GM12878 (cell line): ENCODE results near the gene PANK1. TPM values are rescaled to one million over a fixed set of nuclear protein-coding genes. Genes with fewer than 3 reads are reported as not detected.

Experiments used
- ATAC-seq: fragments of 200-7000 bp; cut with Tn5 transposase; 3 replicates; pipeline ENCODE4 v1.9.1; 2020; ENCODE audit warnings: mild to moderate bottlenecking, moderate library complexity
- BruUV-seq: library from RNA; stranded (reverse); fragments of 400-500 nt; replicated peaks from 2 replicates; lab custom pipeline; 2021; lab: Mats Ljungman, UMichigan
- CTCF ChIA-PET: fragments of 300-600 bp; sonication (Branson Sonifier 250); formaldehyde crosslinking; extraction: SDS; loops from one replicate; lab custom pipeline; 2021; ENCODE audit warnings: inconsistent platforms; lab: Yijun Ruan, JAX
- POLR2A ChIA-PET: fragments of 350-600 bp; formaldehyde crosslinking; extraction: SDS; loops from one replicate; lab custom pipeline; 2021; ENCODE audit warnings: inconsistent platforms; lab: Charles Lee
- RAD21 ChIA-PET: fragments of 300-600 bp; sonication (Branson Sonifier 250); formaldehyde crosslinking; loops from one replicate; lab custom pipeline; 2023; ENCODE audit warnings: antibody characterized with exemption; ENCODE audit not compliant: unreplicated experiment; lab: Charles Lee
- SMC1A ChIA-PET: fragments of 300-600 bp; sonication (Branson Sonifier 250); formaldehyde crosslinking; loops from one replicate; lab custom pipeline; 2023; ENCODE audit not compliant: unreplicated experiment, uncharacterized antibody; lab: Charles Lee
- DNase-seq: peaks from one replicate; pipeline ENCODE4 v3.0.0-alpha.2; 2011; ENCODE audit warnings: low read depth, low spot score
- FAIRE-seq: peaks from 3 replicates; lab custom pipeline; 2011; peaks lifted over from hg19 to GRCh38; lab: Jason Lieb, UNC
- H2AFZ ChIP-seq: 2 replicates; pipeline ENCODE4 v1.6.0; 2011; ENCODE audit warnings: low read depth, low read length, control low read depth; ENCODE audit not compliant: control insufficient read depth
- H3K27ac ChIP-seq: 2 replicates; pipeline ENCODE4 v1.5.1; 2011; ENCODE audit warnings: control low read depth; ENCODE audit not compliant: control insufficient read depth, insufficient read depth
- H3K27me3 ChIP-seq, 2 experiments: replicated peaks in 1 of 2; 2 replicates each; pipeline versions ENCODE4 v1.6.0 to v1.6.1; 2011; ENCODE audit warnings: low read length in 1 of 2; ENCODE audit not compliant: control insufficient read depth in 2 of 2, insufficient read depth in 2 of 2
- H3K36me3 ChIP-seq, 2 experiments: 2 replicates each; pipeline ENCODE4 v1.5.1; 2011; ENCODE audit warnings: low read length in 1 of 2; ENCODE audit not compliant: control insufficient read depth in 2 of 2, insufficient read depth in 2 of 2
- H3K4me1 ChIP-seq: 2 replicates; pipeline ENCODE4 v1.6.1; 2011; ENCODE audit warnings: mild to moderate bottlenecking, low read length, moderate library complexity, mixed read lengths; ENCODE audit not compliant: control insufficient read depth, insufficient read depth
- H3K4me2 ChIP-seq: 2 replicates; pipeline ENCODE4 v1.6.0; 2011; ENCODE audit warnings: control low read depth; ENCODE audit not compliant: control insufficient read depth, insufficient read depth
- H3K4me3 ChIP-seq: fragments of 200-600 bp; sonication (generic); 2 replicates; pipeline ENCODE4 v1.5.1; 2016
- H3K79me2 ChIP-seq: 2 replicates; pipeline ENCODE4 v1.6.0; 2011; ENCODE audit warnings: low read length; ENCODE audit not compliant: control insufficient read depth, insufficient read depth
- H3K9ac ChIP-seq: 2 replicates; pipeline ENCODE4 v1.8.0; 2011; ENCODE audit warnings: low read length, control low read depth, mixed read lengths; ENCODE audit not compliant: control insufficient read depth, insufficient read depth
- H3K9me3 ChIP-seq: replicated peaks from 3 replicates; pipeline ENCODE4 v1.5.1; 2011; ENCODE audit warnings: mild to moderate bottlenecking, low read length; ENCODE audit not compliant: control insufficient read depth, insufficient read depth
- H4K20me1 ChIP-seq: 2 replicates; pipeline ENCODE4 v1.6.0; 2011; ENCODE audit not compliant: control insufficient read depth, insufficient read depth
- ASH2L ChIP-seq: fragments of 300-600, 200-600 bp; sonication (generic); IDR thresholded peaks from 2 replicates; pipeline ENCODE4 v1.6.1; 2017; ENCODE audit warnings: low read depth, mild to moderate bottlenecking, borderline replicate concordance
- EP300 ChIP-seq, 2 experiments: fragments of 150-350 bp in 1 of 2; IDR thresholded peaks; 2 replicates each; pipeline ENCODE4 v1.6.1; 2011 to 2012; ENCODE audit warnings: low read depth in 2 of 2, low read length in 2 of 2, borderline replicate concordance in 1 of 2, improper control_type of control experiment in 1 of 2, inconsistent platforms in 1 of 2; ENCODE audit not compliant: control insufficient read depth in 1 of 2
- KDM1A ChIP-seq: fragments of 200-600 bp; sonication (generic); IDR thresholded peaks from 2 replicates; pipeline ENCODE4 v1.6.1; 2016; ENCODE audit warnings: borderline replicate concordance
- SKIL ChIP-seq: fragments of 450-650 bp; IDR thresholded peaks from 2 replicates; pipeline ENCODE4 v1.6.1; 2017; ENCODE audit warnings: mild to moderate bottlenecking, low read depth, inconsistent platforms; ENCODE audit not compliant: poor library complexity, severe bottlenecking
- SPI1 ChIP-seq: IDR thresholded peaks from 2 replicates; pipeline ENCODE4 v1.6.1; 2011; ENCODE audit warnings: low read depth, mild to moderate bottlenecking, low read length, moderate library complexity, borderline replicate concordance; ENCODE audit not compliant: insufficient read depth
- ZBTB11 ChIP-seq: fragments of 450-650 bp; formaldehyde crosslinking; IDR thresholded peaks from 2 replicates; pipeline ENCODE4 v1.5.0; 2022; ENCODE audit warnings: mild to moderate bottlenecking, missing genetic modification characterization
- ZBTB4 ChIP-seq: fragments of 450-650 bp; formaldehyde crosslinking; IDR thresholded peaks from 2 replicates; pipeline ENCODE4 v1.4.0; 2022; ENCODE audit warnings: mild to moderate bottlenecking, moderate library complexity
- ZNF274 ChIP-seq: IDR thresholded peaks from one replicate; pipeline ENCODE4 v1.8.0; 2011; ENCODE audit not compliant: insufficient read length, insufficient read depth
- WGBS: methylation state at CpG from one replicate; pipeline ENCODE4 v1.1.6; 2016; ENCODE audit warnings: low lambda C conversion rate; ENCODE audit not compliant: insufficient replicate concordance, insufficient coverage; ENCODE audit errors: missing lambda C conversion rate; 5-methylcytosine and 5-hydroxymethylcytosine counted together
- in situ Hi-C: fragments of 300-500 bp; cut with MboI; formaldehyde crosslinking; loops from 9 replicates; pipeline ENCODE4 v1.14.3; 2018; ENCODE audit warnings: mixed read lengths
- intact Hi-C: fragments of 100-400 bp; cut with micrococcal nuclease; formaldehyde crosslinking; loops from one replicate; pipeline ENCODE4 v1.14.2; 2022; ENCODE audit not compliant: unreplicated experiment
- polyA plus RNA-seq, 11 experiments: library from polyadenylated mRNA; depleted of rRNA in 4 of 11; unstranded in 6 of 11; stranded (reverse) in 5 of 11; fragments of >200 nt; fragmentation: Nextera tagmentation in 4 of 11; fragmentation: Illumina TruSeq in 1 of 11; extraction: Ambion mirVana in 4 of 11; extraction: Trizol in 1 of 11; gene quantifications; 1 replicate in 1 of 11; 2 replicates in 10 of 11; pipeline versions ENCODE4 v1.2.1 to v1.2.3, GENCODE V29; 2011 to 2016; ENCODE audit warnings: inconsistent platforms in 2 of 11, missing spikeins in 2 of 11, low read depth in 1 of 11
- total RNA-seq, 4 experiments: library from RNA; depleted of rRNA in 3 of 4; stranded (reverse); fragments of >200 nt in 3 of 4; fragmentation: Illumina TruSeq in 1 of 4; extraction: Trizol in 1 of 4; gene quantifications; 2 replicates each; pipeline versions ENCODE4 v1.2.1 to v1.2.3, GENCODE V29; 2013 to 2021
- TF ChIP-seq, protein P1 (sequence below): fragments of 450-650 bp; IDR thresholded peaks from 2 replicates; pipeline ENCODE4 v1.6.1; 2018; ENCODE audit warnings: mild to moderate bottlenecking, low read depth, moderate library complexity; ENCODE audit not compliant: partially characterized antibody

The PANK1 gene
- total and polyA plus RNA-seq, 10 of the 15 experiments (the other 5 are each of a cell fraction or from before 2014, with no cell fraction given): 1.9 to 10.6 (median 5.8) TPM

DNA sequence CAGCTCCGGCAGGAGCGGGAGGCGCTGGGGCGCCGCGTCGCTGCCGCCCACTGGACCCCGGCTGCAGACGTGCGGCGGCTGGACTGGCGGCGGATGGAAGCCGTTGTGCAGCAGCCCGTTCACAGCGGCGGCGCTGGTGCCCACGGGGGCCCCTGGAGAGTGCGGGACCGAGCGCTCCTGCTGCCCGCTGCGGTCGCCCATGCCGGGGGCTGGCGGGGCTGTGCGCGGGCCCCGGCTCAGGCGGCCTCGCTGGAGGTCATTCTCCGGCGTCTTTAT lies 413 bp downstream of the PANK1 start:
- H3K36me3 ChIP-seq: no peaks in the 10 kb centered on the region
- WGBS: under 1% methylated on average over 33 of the region's 35 CpGs
- no peaks in the 10 kb centered on the region for H4K20me1 ChIP-seq
- FAIRE-seq (no peak), DNase-seq (no peak), ATAC-seq (peak; percentile 66)
- peaks cover 7% of the 10 kb centered on the region; the same call in 1 of the 2 replicates for H3K4me1 ChIP-seq
- SMC1A ChIA-PET: interaction anchor here (2.6 kb wide), 1 partner anchor 10 kb away, joined by 21 read pairs; no protein-coding TSS in a partner anchor
- H3K79me2 ChIP-seq: peaks cover 24% of the 10 kb centered on the region
- H3K9ac ChIP-seq: peak overlapping the region; percentile 81
- RAD21 ChIA-PET: interaction anchor here (1.8 to 2.7 kb wide), 2 partner anchors 34 to 57 kb away, joined by 7 to 34 read pairs; partner anchors contain the start of gene KIF20B
- no peaks in the 10 kb centered on the region for H3K27me3 ChIP-seq
- H3K4me3 ChIP-seq: peak overlapping the region; percentile 83
- peak overlapping the region; percentile 23; the same call in 1 of the 2 replicates for H3K4me2 ChIP-seq
- H2AFZ ChIP-seq: peak overlapping the region; percentile 98
- no peaks in the 10 kb centered on the region for H3K9me3 ChIP-seq
- POLR2A ChIA-PET: interaction anchor here (1.2 to 1.5 kb wide), 3 partner anchors 18 to 226 kb away, joined by 3 to 4 read pairs (median 3); no protein-coding TSS in a partner anchor
- in situ Hi-C loops (no loop called here), intact Hi-C loops (loop anchor here (1.0 to 5.0 kb wide), 3 partner anchors 9 to 227 kb away; partner anchors contain the start of gene KIF20B)
- peak overlapping the region; percentile 60 for H3K27ac ChIP-seq
- no TSS peak for BruUV-seq
- CTCF ChIA-PET: interaction anchor here (1.8 to 3.2 kb wide), 2 partner anchors 21 to 57 kb away, joined by 6 to 12 read pairs; partner anchors contain the start of gene KIF20B
- TF ChIP-seq ZBTB4 (CRISPR knock-in tag) (no peak), ZNF274 (no peak), EP300 (IDR thresholded peaks at IDR 0.05; ENCODE audit: borderline replicate concordance in 1 of 2, control insufficient read depth in 1 of 2, low read depth in 2 of 2, low read length in 2 of 2) (no peak), ASH2L (peak; percentile 38; the same call in 1 of the 2 replicates), KDM1A (no peak), ZBTB11 (CRISPR knock-in tag) (no peak; the same call in 1 of the 2 replicates), SKIL (no peak), SPI1 (no peak)
- TF ChIP-seq, protein P1, sequence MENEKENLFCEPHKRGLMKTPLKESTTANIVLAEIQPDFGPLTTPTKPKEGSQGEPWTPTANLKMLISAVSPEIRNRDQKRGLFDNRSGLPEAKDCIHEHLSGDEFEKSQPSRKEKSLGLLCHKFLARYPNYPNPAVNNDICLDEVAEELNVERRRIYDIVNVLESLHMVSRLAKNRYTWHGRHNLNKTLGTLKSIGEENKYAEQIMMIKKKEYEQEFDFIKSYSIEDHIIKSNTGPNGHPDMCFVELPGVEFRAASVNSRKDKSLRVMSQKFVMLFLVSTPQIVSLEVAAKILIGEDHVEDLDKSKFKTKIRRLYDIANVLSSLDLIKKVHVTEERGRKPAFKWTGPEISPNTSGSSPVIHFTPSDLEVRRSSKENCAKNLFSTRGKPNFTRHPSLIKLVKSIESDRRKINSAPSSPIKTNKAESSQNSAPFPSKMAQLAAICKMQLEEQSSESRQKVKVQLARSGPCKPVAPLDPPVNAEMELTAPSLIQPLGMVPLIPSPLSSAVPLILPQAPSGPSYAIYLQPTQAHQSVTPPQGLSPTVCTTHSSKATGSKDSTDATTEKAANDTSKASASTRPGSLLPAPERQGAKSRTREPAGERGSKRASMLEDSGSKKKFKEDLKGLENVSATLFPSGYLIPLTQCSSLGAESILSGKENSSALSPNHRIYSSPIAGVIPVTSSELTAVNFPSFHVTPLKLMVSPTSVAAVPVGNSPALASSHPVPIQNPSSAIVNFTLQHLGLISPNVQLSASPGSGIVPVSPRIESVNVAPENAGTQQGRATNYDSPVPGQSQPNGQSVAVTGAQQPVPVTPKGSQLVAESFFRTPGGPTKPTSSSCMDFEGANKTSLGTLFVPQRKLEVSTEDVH: no peak
